Measurements from ENCODE around the gene IRAK4. TPM values are rescaled to one million over a fixed set of nuclear protein-coding genes. Genes with fewer than 3 reads are reported as not detected.

Gene IRAK4
- 10 to 100 TPM; 13.6 to 24.0 (median 20.6) TPM for total RNA-seq

DNA sequence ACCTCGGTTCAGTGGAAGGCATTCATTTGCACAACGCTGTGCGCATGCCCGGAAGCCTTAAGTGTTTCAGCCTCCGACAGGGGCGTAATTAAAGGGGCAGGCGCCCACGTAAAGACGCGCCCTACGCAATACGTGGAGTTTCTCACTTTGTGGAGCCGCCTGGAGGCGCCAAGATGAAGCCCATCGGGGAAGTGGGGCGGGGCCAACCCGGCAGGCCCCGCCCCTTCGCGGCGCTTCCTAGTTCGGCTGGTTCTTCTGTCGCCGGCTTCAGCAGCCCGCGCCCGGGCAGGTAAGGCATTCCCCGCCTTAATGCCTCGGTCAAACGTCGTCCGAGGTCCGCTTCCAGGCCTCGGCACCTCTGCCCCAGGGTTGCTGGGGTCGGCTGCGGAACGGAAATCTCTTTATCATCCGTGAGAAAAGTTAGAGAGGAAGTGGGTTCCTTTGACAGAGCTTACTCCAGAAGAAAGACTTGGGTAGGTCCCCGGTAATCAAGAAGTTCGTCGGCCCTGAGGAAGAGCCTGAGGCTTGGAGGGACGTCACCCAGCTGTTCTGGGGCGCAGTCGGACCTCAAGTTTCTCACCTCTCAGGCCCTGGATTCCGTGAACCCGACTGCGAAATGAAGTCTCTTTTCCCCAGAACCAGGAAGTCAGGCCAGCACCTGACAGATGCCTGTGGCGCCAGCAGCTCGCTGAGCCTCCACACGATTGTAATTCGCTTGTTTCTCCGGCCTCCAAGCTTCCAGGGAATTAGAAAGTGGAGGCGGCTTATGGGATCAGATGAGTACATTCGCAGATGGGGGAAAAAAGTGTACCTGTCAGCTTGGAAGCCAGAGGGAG is at the start of gene IRAK4, which contains the start of gene PUS7L:
Gene IRAK4 (plus strand): TSS at position 224 of the 836 bp plus-strand sequence. CDS start 9,161 bp downstream, outside the sequence.
Gene PUS7L (minus strand): TSS at position 63 of the 836 bp plus-strand sequence. CDS start 3,545 bp downstream, outside the sequence.
- Histone ChIP-seq H3K27ac (replicated peaks in 1 of 4) (peak within 1 kb of the TSS; percentile 81 to 89 (median 85)), H3K9me3 (no peaks in the 10 kb centered on the region), H3K36me3 (no peaks in the 10 kb centered on the region), H3K4me1 (peaks cover 22 to 33% (median 29%) of the 10 kb centered on the region in 4 donors), H3K27me3 (no peaks in the 10 kb centered on the region), H3K4me3 (peak within 1 kb of the TSS; percentile 65 to 75 (median 73))
- 0% methylated on average over 30 of the region's 54 CpGs for WGBS
- DNase-seq (ENCODE audit: extremely low spot score) = peak; percentile 99
- intact Hi-C loops (cut with DNase I) = loop anchor here (5.0 kb wide), 2 partner anchors 48 to 118 kb away; partner anchors contain the start of gene TWF1
- peak; percentile 30 for TF ChIP-seq POLR2A (IDR thresholded peaks at IDR 0.05; ENCODE audit: low read depth)
- TF ChIP-seq, protein P1, sequence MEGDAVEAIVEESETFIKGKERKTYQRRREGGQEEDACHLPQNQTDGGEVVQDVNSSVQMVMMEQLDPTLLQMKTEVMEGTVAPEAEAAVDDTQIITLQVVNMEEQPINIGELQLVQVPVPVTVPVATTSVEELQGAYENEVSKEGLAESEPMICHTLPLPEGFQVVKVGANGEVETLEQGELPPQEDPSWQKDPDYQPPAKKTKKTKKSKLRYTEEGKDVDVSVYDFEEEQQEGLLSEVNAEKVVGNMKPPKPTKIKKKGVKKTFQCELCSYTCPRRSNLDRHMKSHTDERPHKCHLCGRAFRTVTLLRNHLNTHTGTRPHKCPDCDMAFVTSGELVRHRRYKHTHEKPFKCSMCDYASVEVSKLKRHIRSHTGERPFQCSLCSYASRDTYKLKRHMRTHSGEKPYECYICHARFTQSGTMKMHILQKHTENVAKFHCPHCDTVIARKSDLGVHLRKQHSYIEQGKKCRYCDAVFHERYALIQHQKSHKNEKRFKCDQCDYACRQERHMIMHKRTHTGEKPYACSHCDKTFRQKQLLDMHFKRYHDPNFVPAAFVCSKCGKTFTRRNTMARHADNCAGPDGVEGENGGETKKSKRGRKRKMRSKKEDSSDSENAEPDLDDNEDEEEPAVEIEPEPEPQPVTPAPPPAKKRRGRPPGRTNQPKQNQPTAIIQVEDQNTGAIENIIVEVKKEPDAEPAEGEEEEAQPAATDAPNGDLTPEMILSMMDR (IDR thresholded peaks at IDR 0.05) = peak; percentile 33 to 54 (median 34)
- TF ChIP-seq EP300 (IDR thresholded peaks at IDR 0.05) = no peak
- TF ChIP-seq POLR2AphosphoS5 (IDR thresholded peaks at IDR 0.05) = peak; percentile 87 to 89

- 57% methylated on average over 2 of the region's 2 CpGs for WGBS
- Histone ChIP-seq H3K27ac (replicated peaks in 1 of 4) (no peak overlapping the region), H3K4me3 (no peak overlapping the region), H3K36me3 (no peaks in the 10 kb centered on the region), H3K9me3 (peaks cover 0 to 5% (median 2%) of the 10 kb centered on the region in 4 donors), H3K27me3 (no peaks in the 10 kb centered on the region), H3K4me1 (no peaks in the 10 kb centered on the region)
- DNase-seq (ENCODE audit: extremely low spot score) = no peak
- intact Hi-C loops (cut with DNase I) = no loop called here
- TF ChIP-seq, protein P1 (IDR thresholded peaks at IDR 0.05) = no peak
- TF ChIP-seq EP300 (IDR thresholded peaks at IDR 0.05) (no peak), POLR2A (IDR thresholded peaks at IDR 0.05; ENCODE audit: low read depth) (no peak), POLR2AphosphoS5 (IDR thresholded peaks at IDR 0.05) (no peak)
Measured at GRCh38 chr12:43711348-43711747, 47.4 kb upstream of the IRAK4 start.

DNA sequence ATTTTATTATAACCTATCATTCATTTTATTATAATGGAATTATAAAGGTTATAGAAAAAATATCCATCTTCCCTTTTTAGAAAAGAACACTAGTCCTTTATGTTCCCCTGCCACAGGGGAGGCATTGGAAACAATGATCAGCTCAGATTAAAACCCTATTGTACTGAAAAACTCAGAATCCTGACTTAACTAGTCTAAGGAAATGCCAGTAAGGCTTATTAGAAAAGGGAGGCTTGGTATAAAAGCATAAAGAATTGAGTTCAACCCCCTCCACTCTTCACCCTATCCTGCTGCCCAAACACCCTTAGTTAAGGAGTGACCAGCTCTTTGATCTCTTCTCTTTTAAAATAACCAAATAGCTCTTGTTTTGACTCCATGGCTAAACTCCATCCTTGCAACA is 36.1 kb upstream of the IRAK4 start:
- Histone ChIP-seq H3K27ac (replicated peaks in 1 of 4) (no peak overlapping the region), H3K4me1 (no peaks in the 10 kb centered on the region), H3K27me3 (no peaks in the 10 kb centered on the region), H3K36me3 (peaks cover 0 to 4% (median 0%) of the 10 kb centered on the region in 4 donors), H3K9me3 (no peaks in the 10 kb centered on the region), H3K4me3 (no peak overlapping the region)
- DNase-seq (ENCODE audit: extremely low spot score) = no peak
- intact Hi-C loops (cut with DNase I) = no loop called here
- TF ChIP-seq POLR2A (IDR thresholded peaks at IDR 0.05; ENCODE audit: low read depth) (no peak), EP300 (IDR thresholded peaks at IDR 0.05) (no peak)
- TF ChIP-seq, protein P1 (IDR thresholded peaks at IDR 0.05) = no peak

DNA sequence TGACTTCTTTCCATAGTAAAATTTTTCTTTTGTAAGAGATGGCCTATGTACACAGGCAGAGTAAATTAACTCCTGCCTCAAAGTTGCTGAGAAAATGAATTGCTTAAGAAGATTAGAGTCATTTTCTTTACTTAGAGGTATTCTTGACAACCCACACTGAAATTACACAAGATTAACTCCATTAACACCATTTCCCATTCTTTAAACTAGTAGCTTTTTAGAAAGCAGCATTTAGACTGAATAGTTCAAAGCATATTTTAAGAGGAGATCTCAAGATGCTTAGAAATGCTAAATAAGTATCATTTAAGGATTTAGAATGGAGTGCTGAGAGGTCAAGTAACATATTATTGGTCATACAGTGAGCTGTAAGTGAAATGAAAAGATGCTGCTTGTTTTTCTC is 35.6 kb upstream of the IRAK4 start:
- H3K36me3 ChIP-seq = peaks cover 0 to 4% (median 0%) of the 10 kb centered on the region in 4 donors
- TF ChIP-seq EP300 (IDR thresholded peaks at IDR 0.05) (no peak), POLR2A (IDR thresholded peaks at IDR 0.05; ENCODE audit: low read depth) (no peak), POLR2AphosphoS5 (IDR thresholded peaks at IDR 0.05) (no peak)
- TF ChIP-seq, protein P1 (IDR thresholded peaks at IDR 0.05) = no peak
- no peaks in the 10 kb centered on the region for H3K27me3 ChIP-seq
- H3K4me3 ChIP-seq = no peak overlapping the region
- intact Hi-C loops (cut with DNase I) = no loop called here
- no peaks in the 10 kb centered on the region for H3K9me3 ChIP-seq
- H3K27ac ChIP-seq (replicated peaks in 1 of 4) = no peak overlapping the region
- DNase-seq (ENCODE audit: extremely low spot score) = no peak
- no peaks in the 10 kb centered on the region for H3K4me1 ChIP-seq

Data from esophagus muscularis mucosa (tissue), 4 donors.